Neural progenitor cell (in vitro differentiated cells): ENCODE data around the gene RRM2.

Experiments
- CTCF ChIP-seq: fragments of 200-600 bp; sonication (generic); IDR thresholded peaks from 2 replicates; pipeline ENCODE4 v1.5.1; 2017; ENCODE audit warnings: antibody characterized with exemption, mild to moderate bottlenecking
- EZH2 ChIP-seq: fragments of 200-600 bp; sonication (generic); IDR thresholded peaks from 2 replicates; pipeline ENCODE4 v1.6.1; 2017; ENCODE audit warnings: antibody characterized with exemption, mild to moderate bottlenecking, moderate library complexity
- EZH2phosphoT487 ChIP-seq: fragments of 200-600 bp; sonication (generic); IDR thresholded peaks from 2 replicates; pipeline ENCODE4 v1.6.1; 2017; ENCODE audit warnings: antibody characterized with exemption

- TF ChIP-seq EZH2 (no peak), CTCF (no peak), EZH2phosphoT487 (no peak)
Measured at GRCh38 chr2:10163498-10164486, 41.3 kb downstream of the RRM2 start.
